Activated B cell treated with CpG ODN at 0.5 μM for 24 hours (primary cell): ENCODE measurements around the gene SPAG7. TPM values are rescaled to one million over a fixed set of nuclear protein-coding genes. Genes with fewer than 3 reads are reported as not detected.
"Not testable (repeated sequence)": the region's sequence is repeated elsewhere in the genome, so short reads cannot be mapped to it uniquely, and the experiment has no call there.

Source experiments
- ATAC-seq: fragments of 200-7000 bp; cut with Tn5 transposase; one replicate; pipeline ENCODE4 v1.10.0; 2021; ENCODE audit warnings: low read depth, mild to moderate bottlenecking, moderate library complexity
- CTCF ChIA-PET: fragments of 350-600 bp; sonication (Branson Sonifier 250); formaldehyde crosslinking; loops from one replicate; lab custom pipeline; 2021; ENCODE audit warnings: antibody characterized with exemption; lab: Charles Lee
- POLR2A ChIA-PET: fragments of 350-600 bp; sonication (Branson Sonifier 250); formaldehyde crosslinking; loops from one replicate; lab custom pipeline; 2021; ENCODE audit warnings: antibody characterized with exemption; lab: Charles Lee
- DNase-seq: peaks from one replicate; pipeline ENCODE4 v3.0.0; 2022
- H3K27ac Mint-ChIP-seq: one replicate; pipeline ENCODE4 v1.8.0; 2020; ENCODE audit warnings: mixed read lengths
- H3K27me3 Mint-ChIP-seq: one replicate; pipeline ENCODE4 v1.8.0; 2021; ENCODE audit warnings: mixed read lengths
- H3K36me3 Mint-ChIP-seq: one replicate; pipeline ENCODE4 v1.8.0; 2021; ENCODE audit warnings: low read depth, mixed read lengths
- H3K4me1 Mint-ChIP-seq: one replicate; pipeline ENCODE4 v1.8.0; 2021; ENCODE audit warnings: mixed read lengths
- H3K4me3 Mint-ChIP-seq: one replicate; pipeline ENCODE4 v1.8.0; 2020; ENCODE audit warnings: mild to moderate bottlenecking, mixed read lengths
- H3K9me3 Mint-ChIP-seq: one replicate; pipeline ENCODE4 v1.8.0; 2020; ENCODE audit warnings: mixed read lengths
- CTCF ChIP-seq: fragments of 200-600 bp; IDR thresholded peaks from one replicate; pipeline ENCODE4 v1.8.0; 2022; ENCODE audit warnings: antibody characterized with exemption, mild to moderate bottlenecking
- intact Hi-C: fragments of 100-400 bp; cut with micrococcal nuclease; formaldehyde crosslinking; loops from one replicate; pipeline ENCODE4 v1.15.1; 2024
- total RNA-seq: library from RNA; stranded (reverse); gene quantifications from 2 replicates; pipeline ENCODE4 v1.2.3, GENCODE V29; 2022

SPAG7 gene
- total RNA-seq, 1 donor from 2014 or later: 64.2 TPM

- intact Hi-C loops: no loop called here
- Mint-ChIP-seq H3K36me3 (no peaks in the 10 kb centered on the region), H3K27me3 (no peaks in the 10 kb centered on the region), H3K4me1 (no peaks in the 10 kb centered on the region), H3K27ac (no peak overlapping the region), H3K4me3 (no peak overlapping the region), H3K9me3 (no peaks in the 10 kb centered on the region)
- DNase-seq (no peak), ATAC-seq (no peak)
- CTCF ChIA-PET: interaction anchor here (1.1 kb wide), 1 partner anchor 16 kb away, joined by 3 read pairs; no protein-coding TSS in a partner anchor
- no peak for TF ChIP-seq CTCF
- POLR2A ChIA-PET: interaction anchor here (0.5 to 0.7 kb wide), 2 partner anchors 110 to 142 kb away, joined by 3 to 4 read pairs; no protein-coding TSS in a partner anchor
Observed at GRCh38 chr17:4920351-4921048, 47.1 kb downstream of the SPAG7 start.

DNA sequence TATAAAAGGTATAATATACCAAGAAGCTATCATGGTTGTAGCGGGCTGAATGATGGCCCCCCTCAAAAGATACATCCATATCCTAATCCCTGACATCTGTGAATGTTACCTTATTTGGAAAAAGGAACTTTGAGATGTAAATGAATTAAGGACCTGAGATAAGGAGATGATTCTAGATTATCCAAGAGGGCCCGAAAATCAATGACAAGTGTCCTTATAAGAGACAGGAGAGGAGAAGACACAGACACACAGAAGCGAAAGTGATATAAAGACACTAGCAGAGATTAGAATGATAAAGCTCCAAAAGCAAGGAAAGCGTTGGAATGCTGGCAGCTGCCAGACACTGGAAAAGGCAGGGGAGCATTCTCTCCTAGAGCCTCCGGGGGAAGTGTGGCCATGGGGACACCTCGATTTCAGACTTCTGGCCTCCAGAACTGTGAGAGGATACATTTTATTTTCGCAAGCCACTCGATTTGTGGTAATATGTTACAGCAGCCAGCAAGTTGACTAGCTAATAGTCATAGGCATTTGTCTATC is 48.0 kb downstream of the SPAG7 start:
- TF ChIP-seq CTCF: no peak
- H3K27ac Mint-ChIP-seq: no peak overlapping the region
- no peak for DNase-seq
- no peaks in the 10 kb centered on the region for H3K9me3 Mint-ChIP-seq
- intact Hi-C loops: no loop called here
- no peak for ATAC-seq
- ChIA-PET CTCF (interaction anchor here (1.1 kb wide), 1 partner anchor 16 kb away, joined by 3 read pairs; no protein-coding TSS in a partner anchor), POLR2A (interaction anchor here (0.7 kb wide), 1 partner anchor 111 kb away, joined by 4 read pairs; no protein-coding TSS in a partner anchor)
- H3K36me3 Mint-ChIP-seq: no peaks in the 10 kb centered on the region
- H3K4me1 Mint-ChIP-seq: no peaks in the 10 kb centered on the region
- H3K4me3 Mint-ChIP-seq: no peak overlapping the region
- H3K27me3 Mint-ChIP-seq: no peaks in the 10 kb centered on the region

DNA sequence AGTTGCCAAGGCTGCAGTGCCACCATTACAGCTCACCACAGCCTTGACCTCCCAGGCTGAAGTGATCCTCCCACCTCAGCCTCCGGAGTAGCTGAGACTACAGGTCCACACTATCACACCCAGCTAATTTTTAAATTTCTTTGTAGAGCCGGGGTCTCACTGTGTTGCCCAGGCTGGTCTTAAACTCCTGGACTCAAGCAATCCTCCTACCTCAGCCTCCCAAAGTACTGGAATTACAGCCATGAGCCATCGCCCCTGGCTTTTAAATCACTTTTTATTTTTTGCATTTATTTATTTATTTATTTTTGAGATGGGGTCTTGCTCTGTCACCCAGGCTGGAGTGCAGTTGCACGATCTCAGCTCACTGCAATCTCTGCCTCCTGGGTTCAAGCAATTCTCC is 53.1 kb downstream of the SPAG7 start:
- H3K9me3 Mint-ChIP-seq, ATAC-seq, H3K27me3 Mint-ChIP-seq, DNase-seq, H3K36me3 Mint-ChIP-seq, intact Hi-C loops, H3K4me1 Mint-ChIP-seq, H3K4me3 Mint-ChIP-seq, CTCF ChIA-PET, POLR2A ChIA-PET, H3K27ac Mint-ChIP-seq: not testable (repeated sequence)

- H3K27ac Mint-ChIP-seq: no peak overlapping the region
- no peak for ATAC-seq
- H3K9me3 Mint-ChIP-seq: no peaks in the 10 kb centered on the region
- ChIA-PET CTCF (no interaction called here), POLR2A (interaction anchor here (0.5 to 0.7 kb wide), 2 partner anchors 130 to 543 kb away, joined by 3 read pairs; no protein-coding TSS in a partner anchor)
- H3K4me3 Mint-ChIP-seq: no peak overlapping the region
- intact Hi-C loops: no loop called here
- H3K4me1 Mint-ChIP-seq: no peaks in the 10 kb centered on the region
- no peak for DNase-seq
- H3K27me3 Mint-ChIP-seq: no peaks in the 10 kb centered on the region
- H3K36me3 Mint-ChIP-seq: no peaks in the 10 kb centered on the region
- TF ChIP-seq CTCF: no peak
Observed at GRCh38 chr17:4913994-4914393, 53.6 kb downstream of the SPAG7 start.

Other genes starting within 250 kb of the SPAG7 start
- gene MED11, start 236.4 kb downstream of the SPAG7 start, total RNA-seq: 22.9 and 23.6 TPM in 2 replicates
- 0.15 and 0.31 TPM in 2 replicates for gene ZMYND15, start 228.0 kb downstream of the SPAG7 start, total RNA-seq
- 3.0 and 3.5 TPM in 2 replicates for gene CXCL16, start 227.9 kb downstream of the SPAG7 start, total RNA-seq
- not detected in 2 replicates for gene TM4SF5, start 195.9 kb downstream of the SPAG7 start, total RNA-seq
- not detected in 2 replicates for gene VMO1, start 181.5 kb downstream of the SPAG7 start, total RNA-seq
- not detected in 2 replicates for gene GLTPD2, start 178.9 kb downstream of the SPAG7 start, total RNA-seq
- gene PSMB6, start 171.7 kb downstream of the SPAG7 start, total RNA-seq: 110 and 123 TPM in 2 replicates
- gene PLD2, start 160.7 kb downstream of the SPAG7 start, total RNA-seq: 49.9 and 54.3 TPM in 2 replicates
- 61.3 and 65.3 TPM in 2 replicates for gene MINK1, start 134.5 kb downstream of the SPAG7 start, total RNA-seq
- 1.6 and 1.8 TPM in 2 replicates for gene C17orf107, start 68.3 kb downstream of the SPAG7 start, total RNA-seq
- gene CHRNE, start 64.7 kb downstream of the SPAG7 start, total RNA-seq: 0.38 and 0.66 TPM in 2 replicates
- not detected in 2 replicates for gene GP1BA, start 35.5 kb downstream of the SPAG7 start, total RNA-seq
- gene SLC25A11, start 27.8 kb downstream of the SPAG7 start, total RNA-seq: 35.3 and 35.8 TPM in 2 replicates
- 93.3 and 108 TPM in 2 replicates for gene RNF167, start 27.5 kb downstream of the SPAG7 start, total RNA-seq
- gene PFN1, start 19.3 kb downstream of the SPAG7 start, total RNA-seq: 1,071 and 1,072 TPM in 2 replicates
- gene ENO3, start 16.7 kb downstream of the SPAG7 start, total RNA-seq: 26.3 and 29.5 TPM in 2 replicates
- 45.9 and 57.9 TPM in 2 replicates for gene CAMTA2, start 19.9 kb upstream of the SPAG7 start, total RNA-seq
- gene INCA1, start 29.7 kb upstream of the SPAG7 start, total RNA-seq: 0.17 and 0.44 TPM in 2 replicates
- gene KIF1C, start 30.1 kb upstream of the SPAG7 start, total RNA-seq: 62.6 and 63.8 TPM in 2 replicates
- gene SLC52A1, start 67.6 kb upstream of the SPAG7 start, total RNA-seq: 0.09 TPM in 1 of 2 replicates, not detected in the other
- 10.1 and 11.5 TPM in 2 replicates for gene ZFP3, start 110.7 kb upstream of the SPAG7 start, total RNA-seq
- gene ZNF232, start 144.1 kb upstream of the SPAG7 start, total RNA-seq: 12.6 and 14.8 TPM in 2 replicates
- 0.33 and 0.37 TPM in 2 replicates for gene USP6, start 148.2 kb upstream of the SPAG7 start, total RNA-seq
- gene ZNF594, start 224.1 kb upstream of the SPAG7 start, total RNA-seq: 20.4 and 26.8 TPM in 2 replicates